K562 (cell line): ENCODE results near the gene LTBP2. TPM values are rescaled to one million over a fixed set of nuclear protein-coding genes. Genes with fewer than 3 reads are reported as not detected.

ENCODE experiments used
- ATAC-seq: fragments of 200-7000 bp; cut with Tn5 transposase; 3 replicates; pipeline ENCODE4 v1.9.1; 2020; ENCODE audit warnings: moderate library complexity
- BruUV-seq: library from RNA; stranded (reverse); fragments of 400-500 nt; replicated peaks from 2 replicates; lab custom pipeline; 2021; lab: Mats Ljungman, UMichigan
- CTCF ChIA-PET: fragments of 300-600 bp; formaldehyde crosslinking; extraction: SDS; loops from one replicate; lab custom pipeline; 2021; ENCODE audit warnings: low intra/inter-chr PET ratio; lab: Yijun Ruan, JAX
- POLR2A ChIA-PET: fragments of 300-600, 350-650 bp; sonication (Branson Sonifier 250); formaldehyde crosslinking; extraction: SDS; loops from one replicate; lab custom pipeline; 2021; ENCODE audit warnings: antibody characterized with exemption, inconsistent platforms; lab: Yijun Ruan, JAX
- DNase-seq, 4 experiments: peaks; one replicate each; pipeline versions ENCODE4 v3.0.0 to v3.0.0-alpha.2; 2011 to 2018; ENCODE audit warnings: low spot score in 3 of 4, mixed read lengths in 3 of 4; ENCODE audit errors: extremely low read depth in 1 of 4
- FAIRE-seq: peaks from 2 replicates; lab custom pipeline; 2011; peaks lifted over from hg19 to GRCh38; lab: Jason Lieb, UNC
- H2AFZ ChIP-seq: 2 replicates; pipeline ENCODE4 v1.6.0; 2011; ENCODE audit warnings: low read depth, low read length, control low read depth, inconsistent platforms
- H3K27ac ChIP-seq: fragments of 200-600 bp; 3 replicates; pipeline ENCODE4 v1.8.0; 2011; ENCODE audit warnings: low read depth, mild to moderate bottlenecking, control low read depth, inconsistent platforms, low read length, moderate library complexity, mixed read lengths; ENCODE audit errors: extremely low read depth
- H3K27me3 ChIP-seq, 2 experiments: fragments of 300-600 bp in 1 of 2; 2 replicates in 1 of 2; 3 replicates in 1 of 2; pipeline versions ENCODE4 v1.6.0 to v1.8.0; 2011; ENCODE audit warnings: inconsistent platforms in 2 of 2, low read length in 2 of 2, mild to moderate bottlenecking in 1 of 2, mixed read lengths in 1 of 2, moderate library complexity in 1 of 2; ENCODE audit not compliant: control insufficient read depth in 2 of 2, insufficient read depth in 2 of 2
- H3K36me3 ChIP-seq: fragments of 300-600 bp; 3 replicates; pipeline ENCODE4 v1.8.0; 2011; ENCODE audit warnings: mild to moderate bottlenecking, low read length, inconsistent platforms; ENCODE audit not compliant: control insufficient read depth, insufficient read depth
- H3K4me1 ChIP-seq, 2 experiments: fragments of 200-600 bp in 1 of 2; replicated peaks in 1 of 2; 2 replicates in 1 of 2; 3 replicates in 1 of 2; pipeline versions ENCODE4 v1.5.1 to v1.8.0; 2011; ENCODE audit warnings: inconsistent platforms in 2 of 2, low read length in 2 of 2, mild to moderate bottlenecking in 1 of 2, mixed read lengths in 1 of 2, moderate library complexity in 1 of 2; ENCODE audit not compliant: control insufficient read depth in 2 of 2, insufficient read depth in 2 of 2
- H3K4me2 ChIP-seq: 2 replicates; pipeline ENCODE4 v1.6.1; 2011; ENCODE audit warnings: low read length, control low read depth, inconsistent platforms, mixed read lengths; ENCODE audit not compliant: insufficient read depth
- H3K4me3 ChIP-seq: fragments of 200-600 bp; sonication (generic), shearing (Covaris generic); 2 replicates; pipeline ENCODE4 v1.5.1; 2016; ENCODE audit warnings: control low read depth, inconsistent platforms
- H3K79me2 ChIP-seq: fragments of 200-600 bp; 3 replicates; pipeline ENCODE4 v1.8.0; 2011; ENCODE audit warnings: low read length, inconsistent platforms; ENCODE audit not compliant: control insufficient read depth, insufficient read depth
- H3K9ac ChIP-seq, 2 experiments: 2 replicates each; pipeline versions ENCODE4 v1.6.0 to v1.6.1; 2011; ENCODE audit warnings: low read depth in 2 of 2, low read length in 2 of 2, control low read depth in 1 of 2, inconsistent platforms in 1 of 2, mild to moderate bottlenecking in 1 of 2, mixed read lengths in 1 of 2; ENCODE audit not compliant: insufficient read depth in 1 of 2
- H3K9me1 ChIP-seq: one replicate; pipeline ENCODE4 v1.6.0; 2011; ENCODE audit warnings: inconsistent platforms, mild to moderate bottlenecking, low read length, moderate library complexity; ENCODE audit not compliant: control insufficient read depth, insufficient read depth
- H3K9me3 ChIP-seq: replicated peaks from 2 replicates; pipeline ENCODE4 v1.5.1; 2011; ENCODE audit warnings: low read depth, low read length, inconsistent platforms; ENCODE audit not compliant: control insufficient read depth, insufficient read depth
- H4K20me1 ChIP-seq: replicated peaks from 2 replicates; pipeline ENCODE4 v1.6.1; 2011; ENCODE audit warnings: low read length, inconsistent platforms, mixed read lengths; ENCODE audit not compliant: control insufficient read depth, insufficient read depth
- BRCA1 ChIP-seq, 2 experiments: fragments of 450-650 bp in 1 of 2; sonication (generic) in 1 of 2; formaldehyde crosslinking in 1 of 2; IDR thresholded peaks; 2 replicates each; pipeline versions ENCODE4 v1.5.0 to v1.6.1; 2017 to 2020; ENCODE audit warnings: mild to moderate bottlenecking in 1 of 2, missing genetic modification reagents in 1 of 2
- CC2D1A ChIP-seq: fragments of 450-650 bp; IDR thresholded peaks from 2 replicates; pipeline ENCODE4 v1.6.1; 2017; ENCODE audit warnings: mild to moderate bottlenecking
- MTA2 ChIP-seq: fragments of 450-650 bp; IDR thresholded peaks from 2 replicates; pipeline ENCODE4 v1.6.1; 2016; ENCODE audit warnings: low read depth
- NFIC ChIP-seq: fragments of 450-650 bp; IDR thresholded peaks from 2 replicates; pipeline ENCODE4 v1.6.1; 2017; ENCODE audit warnings: mild to moderate bottlenecking, inconsistent platforms
- SAFB ChIP-seq: fragments of 200-400 bp; formaldehyde crosslinking; IDR thresholded peaks from 2 replicates; pipeline ENCODE4 v1.6.1; 2017; ENCODE audit warnings: low read depth, low read length, borderline replicate concordance
- TSC22D4 ChIP-seq: fragments of 450-650 bp; IDR thresholded peaks from 2 replicates; pipeline ENCODE4 v1.6.1; 2016; ENCODE audit warnings: missing genetic modification characterization, missing biosample characterization, control low read depth
- ZNF143 ChIP-seq: sonication (generic); formaldehyde crosslinking; IDR thresholded peaks from 2 replicates; pipeline ENCODE4 v1.9.0; 2022; ENCODE audit warnings: mild to moderate bottlenecking, missing genetic modification reagents
- ZNF174 ChIP-seq: fragments of 250-450 bp; sonication (Bioruptor Pico); IDR thresholded peaks from 2 replicates; pipeline ENCODE4 v1.4.0; 2020; ENCODE audit warnings: mild to moderate bottlenecking
- ZNF354B ChIP-seq: fragments of 250-450 bp; sonication (Bioruptor Pico); IDR thresholded peaks from 2 replicates; pipeline ENCODE4 v1.4.0; 2020
- WGBS: fragments of 100-300 bp; shearing (Covaris generic); methylation state at CpG from one replicate; pipeline ENCODE4 v1.1.6; 2016; ENCODE audit warnings: low coverage, mixed read lengths; ENCODE audit not compliant: insufficient coverage; ENCODE audit errors: missing lambda C conversion rate; 5-methylcytosine and 5-hydroxymethylcytosine counted together
- in situ Hi-C: fragments of 300-500 bp; cut with MboI; formaldehyde crosslinking; loops from 4 replicates; pipeline ENCODE4 v1.15.0; 2018; ENCODE audit warnings: inconsistent platforms, mixed read lengths
- intact Hi-C: fragments of 100-400 bp; cut with micrococcal nuclease; formaldehyde crosslinking; loops from 2 replicates; pipeline ENCODE4 v1.14.2; 2022
- polyA plus RNA-seq, 8 experiments: library from polyadenylated mRNA; depleted of rRNA in 4 of 8; stranded (reverse) in 5 of 8; unstranded in 3 of 8; fragments of >200 nt; fragmentation: Nextera tagmentation in 2 of 8; fragmentation: Illumina TruSeq in 1 of 8; extraction: Ambion mirVana in 2 of 8; extraction: Trizol in 1 of 8; gene quantifications; 2 replicates each; pipeline versions ENCODE4 v1.2.1 to v1.2.3, GENCODE V29; 2011 to 2014; ENCODE audit warnings: inconsistent platforms in 1 of 8, missing spikeins in 1 of 8
- total RNA-seq, 7 experiments: library from RNA; depleted of rRNA in 6 of 7; stranded (reverse); fragments of >200 nt in 6 of 7; fragmentation: Illumina TruSeq in 2 of 7; extraction: Trizol in 2 of 7; gene quantifications; 2 replicates each; pipeline versions ENCODE4 v1.2.1 to v1.2.3, GENCODE V29; 2011 to 2021; ENCODE audit warnings: low replicate concordance in 1 of 7
- TF ChIP-seq, protein P1 (sequence below): fragments of 200-800 bp; sonication (Bioruptor generic); IDR thresholded peaks from 2 replicates; pipeline ENCODE4 v1.6.1; 2016; ENCODE audit warnings: missing genetic modification characterization, missing compliant biosample characterization
- TF ChIP-seq, protein P2 (sequence below): fragments of 450-650 bp; IDR thresholded peaks from 2 replicates; pipeline ENCODE4 v1.7.0; 2016; ENCODE audit warnings: borderline replicate concordance

Gene LTBP2
- total and polyA plus RNA-seq, 9 of the 15 experiments (the other 6 are each of a cell fraction or from before 2014, with no cell fraction given): under 0.01 to 0.18 (median 0.03) TPM; not detected in 3

DNA sequence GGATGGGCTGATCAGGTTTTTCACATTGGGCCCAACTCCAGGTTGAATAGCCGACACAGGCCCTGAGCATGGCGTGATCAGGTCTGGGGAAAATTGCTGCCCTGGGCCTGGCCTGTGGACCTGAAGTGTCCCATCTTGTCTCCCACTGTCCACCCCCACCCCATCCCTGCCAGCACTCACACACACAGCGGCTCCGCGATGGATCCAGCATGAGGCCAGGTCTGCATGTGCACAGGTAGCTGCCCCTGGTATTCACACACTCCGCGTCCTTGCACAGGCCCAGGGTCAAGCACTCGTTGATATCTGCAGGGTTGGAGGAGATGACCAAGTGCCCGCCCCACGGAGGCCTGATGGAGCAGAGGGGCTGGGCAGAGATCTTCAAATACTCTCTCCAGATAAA is 79.8 kb downstream of the LTBP2 start:
- Histone ChIP-seq H3K4me3 (no peak overlapping the region), H3K27me3 (peaks cover 0 to 34% of the 10 kb centered on the region in 2 experiments; a peak in 2 of 5 replicates)
- CTCF ChIA-PET: no interaction called here
- FAIRE-seq: no peak
- no peak for ATAC-seq
- in situ Hi-C loops: no loop called here
- TF ChIP-seq, protein P1, sequence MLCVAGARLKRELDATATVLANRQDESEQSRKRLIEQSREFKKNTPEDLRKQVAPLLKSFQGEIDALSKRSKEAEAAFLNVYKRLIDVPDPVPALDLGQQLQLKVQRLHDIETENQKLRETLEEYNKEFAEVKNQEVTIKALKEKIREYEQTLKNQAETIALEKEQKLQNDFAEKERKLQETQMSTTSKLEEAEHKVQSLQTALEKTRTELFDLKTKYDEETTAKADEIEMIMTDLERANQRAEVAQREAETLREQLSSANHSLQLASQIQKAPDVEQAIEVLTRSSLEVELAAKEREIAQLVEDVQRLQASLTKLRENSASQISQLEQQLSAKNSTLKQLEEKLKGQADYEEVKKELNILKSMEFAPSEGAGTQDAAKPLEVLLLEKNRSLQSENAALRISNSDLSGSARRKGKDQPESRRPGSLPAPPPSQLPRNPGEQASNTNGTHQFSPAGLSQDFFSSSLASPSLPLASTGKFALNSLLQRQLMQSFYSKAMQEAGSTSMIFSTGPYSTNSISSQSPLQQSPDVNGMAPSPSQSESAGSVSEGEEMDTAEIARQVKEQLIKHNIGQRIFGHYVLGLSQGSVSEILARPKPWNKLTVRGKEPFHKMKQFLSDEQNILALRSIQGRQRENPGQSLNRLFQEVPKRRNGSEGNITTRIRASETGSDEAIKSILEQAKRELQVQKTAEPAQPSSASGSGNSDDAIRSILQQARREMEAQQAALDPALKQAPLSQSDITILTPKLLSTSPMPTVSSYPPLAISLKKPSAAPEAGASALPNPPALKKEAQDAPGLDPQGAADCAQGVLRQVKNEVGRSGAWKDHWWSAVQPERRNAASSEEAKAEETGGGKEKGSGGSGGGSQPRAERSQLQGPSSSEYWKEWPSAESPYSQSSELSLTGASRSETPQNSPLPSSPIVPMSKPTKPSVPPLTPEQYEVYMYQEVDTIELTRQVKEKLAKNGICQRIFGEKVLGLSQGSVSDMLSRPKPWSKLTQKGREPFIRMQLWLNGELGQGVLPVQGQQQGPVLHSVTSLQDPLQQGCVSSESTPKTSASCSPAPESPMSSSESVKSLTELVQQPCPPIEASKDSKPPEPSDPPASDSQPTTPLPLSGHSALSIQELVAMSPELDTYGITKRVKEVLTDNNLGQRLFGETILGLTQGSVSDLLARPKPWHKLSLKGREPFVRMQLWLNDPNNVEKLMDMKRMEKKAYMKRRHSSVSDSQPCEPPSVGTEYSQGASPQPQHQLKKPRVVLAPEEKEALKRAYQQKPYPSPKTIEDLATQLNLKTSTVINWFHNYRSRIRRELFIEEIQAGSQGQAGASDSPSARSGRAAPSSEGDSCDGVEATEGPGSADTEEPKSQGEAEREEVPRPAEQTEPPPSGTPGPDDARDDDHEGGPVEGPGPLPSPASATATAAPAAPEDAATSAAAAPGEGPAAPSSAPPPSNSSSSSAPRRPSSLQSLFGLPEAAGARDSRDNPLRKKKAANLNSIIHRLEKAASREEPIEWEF (CRISPR knock-in tag): no peak
- TF ChIP-seq MTA2 (no peak), ZNF143 (no peak), BRCA1 (IDR thresholded peaks at IDR 0.05) (no peak), BRCA1 (CRISPR knock-in tag; IDR thresholded peaks at IDR 0.05) (no peak), ZNF354B (no peak), TSC22D4 (tag) (no peak), NFIC (no peak), SAFB (no peak), ZNF174 (no peak), CC2D1A (no peak)
- TF ChIP-seq, protein P2, sequence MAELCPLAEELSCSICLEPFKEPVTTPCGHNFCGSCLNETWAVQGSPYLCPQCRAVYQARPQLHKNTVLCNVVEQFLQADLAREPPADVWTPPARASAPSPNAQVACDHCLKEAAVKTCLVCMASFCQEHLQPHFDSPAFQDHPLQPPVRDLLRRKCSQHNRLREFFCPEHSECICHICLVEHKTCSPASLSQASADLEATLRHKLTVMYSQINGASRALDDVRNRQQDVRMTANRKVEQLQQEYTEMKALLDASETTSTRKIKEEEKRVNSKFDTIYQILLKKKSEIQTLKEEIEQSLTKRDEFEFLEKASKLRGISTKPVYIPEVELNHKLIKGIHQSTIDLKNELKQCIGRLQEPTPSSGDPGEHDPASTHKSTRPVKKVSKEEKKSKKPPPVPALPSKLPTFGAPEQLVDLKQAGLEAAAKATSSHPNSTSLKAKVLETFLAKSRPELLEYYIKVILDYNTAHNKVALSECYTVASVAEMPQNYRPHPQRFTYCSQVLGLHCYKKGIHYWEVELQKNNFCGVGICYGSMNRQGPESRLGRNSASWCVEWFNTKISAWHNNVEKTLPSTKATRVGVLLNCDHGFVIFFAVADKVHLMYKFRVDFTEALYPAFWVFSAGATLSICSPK: no peak
- TF ChIP-seq, all 486 proteins: peak for 0
- Histone ChIP-seq H3K9me1 (no peaks in the 10 kb centered on the region), H3K9me3 (no peaks in the 10 kb centered on the region), H4K20me1 (no peaks in the 10 kb centered on the region), H2AFZ (no peak overlapping the region), H3K79me2 (no peaks in the 10 kb centered on the region), H3K27ac (no peak overlapping the region), H3K4me1 (peaks cover 0 to 16% of the 10 kb centered on the region in 2 experiments; a peak in 3 of 5 replicates), H3K4me2 (no peak overlapping the region), H3K9ac (no peak overlapping the region), H3K36me3 (no peaks in the 10 kb centered on the region)
- WGBS: 82% methylated on average over 5 of the region's 10 CpGs
- no peak for DNase-seq
- intact Hi-C loops: no loop called here
- BruUV-seq: no TSS peak
- POLR2A ChIA-PET: no interaction called here
